Measurements from ENCODE around the gene CCNB1.
"Not testable (repeated sequence)": the region's sequence is repeated elsewhere in the genome, so short reads cannot be mapped to it uniquely, and the experiment has no call there.

The CCNB1 gene

DNA sequence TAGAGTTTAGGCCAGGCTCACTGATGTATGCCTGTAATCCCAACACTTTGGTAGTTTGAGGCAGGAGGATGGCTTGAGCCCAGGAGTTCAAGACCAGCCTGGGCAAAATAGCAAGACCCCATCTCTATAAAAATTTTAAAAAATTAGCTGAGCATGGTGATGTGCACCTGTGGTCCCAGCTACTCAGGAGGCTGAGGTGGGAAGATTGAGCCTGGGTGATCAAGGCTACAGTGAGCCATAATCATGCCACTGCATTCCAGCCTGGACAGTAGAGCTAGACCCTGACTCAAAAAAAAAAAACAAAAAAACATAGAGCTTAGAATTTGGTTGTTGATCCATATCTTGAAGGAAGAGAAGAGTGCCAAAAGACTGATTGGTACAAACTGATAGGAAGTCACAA is 53.0 kb downstream of the CCNB1 start:
- no peak overlapping the region for H3K4me3 ChIP-seq (ENCODE audit: control insufficient read depth, low read depth, low read length)
- no peak for TF ChIP-seq CTCF (IDR thresholded peaks at IDR 0.05; ENCODE audit: control insufficient read depth, insufficient read depth, low read depth, low read length, missing control alignments)
- no peak for DNase-seq (ENCODE audit: low read depth)

DNA sequence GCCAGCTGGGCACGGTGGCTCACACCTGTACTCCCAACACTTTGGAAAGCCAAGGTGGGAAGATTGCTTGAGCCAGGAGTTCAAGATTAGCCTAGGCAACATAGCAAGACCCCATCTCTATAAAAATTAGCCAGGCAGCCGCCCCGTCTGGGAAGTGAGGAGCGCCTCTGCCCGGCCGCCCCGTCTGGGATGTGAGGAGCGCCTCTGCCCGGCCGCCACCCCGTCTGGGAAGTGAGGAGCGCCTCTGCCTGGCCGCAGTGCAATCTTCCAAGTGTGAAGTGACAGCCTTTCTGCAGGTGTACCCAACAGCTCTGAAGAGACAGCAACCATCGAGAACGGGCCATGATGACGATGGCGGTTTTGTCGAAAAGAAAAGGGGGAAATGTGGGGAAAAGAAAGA is 53.4 kb downstream of the CCNB1 start:
- H3K4me3 ChIP-seq (ENCODE audit: control insufficient read depth, low read depth, low read length); DNase-seq (ENCODE audit: low read depth): not testable (repeated sequence)

GRCh38 chr5:69220833-69221232 is 53.9 kb downstream of the CCNB1 start:
- not testable (repeated sequence) for DNase-seq (ENCODE audit: low read depth); H3K4me3 ChIP-seq (ENCODE audit: control insufficient read depth, low read depth, low read length)

GRCh38 chr5:69224520-69224919 is 57.6 kb downstream of the CCNB1 start:
- no peak for DNase-seq (ENCODE audit: low read depth)
- no peak overlapping the region for H3K4me3 ChIP-seq (ENCODE audit: control insufficient read depth, low read depth, low read length)
- no peak for TF ChIP-seq CTCF (IDR thresholded peaks at IDR 0.05; ENCODE audit: control insufficient read depth, insufficient read depth, low read depth, low read length, missing control alignments)

DNA sequence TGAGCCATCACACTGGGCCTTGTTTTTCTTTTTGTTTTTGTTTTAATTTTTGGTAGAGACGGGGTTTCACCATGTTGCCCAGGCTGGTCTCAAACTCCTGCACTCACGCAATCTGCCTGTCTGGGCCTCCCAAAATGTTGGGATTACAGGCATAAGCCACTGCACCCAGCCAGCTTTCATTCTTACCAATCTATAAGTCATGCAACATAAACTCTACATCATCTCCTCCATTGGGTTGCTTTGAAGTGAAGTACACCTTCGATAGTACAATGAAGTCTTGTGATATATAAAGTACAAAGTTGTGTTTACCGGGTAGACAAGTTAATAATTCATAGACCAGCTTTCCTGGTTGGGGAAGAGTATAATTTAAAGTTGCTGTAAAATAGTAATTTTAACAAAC is 58.9 kb downstream of the CCNB1 start:
- no peak for DNase-seq (ENCODE audit: low read depth)
- TF ChIP-seq CTCF (IDR thresholded peaks at IDR 0.05; ENCODE audit: control insufficient read depth, insufficient read depth, low read depth, low read length, missing control alignments), result no peak
- H3K4me3 ChIP-seq (ENCODE audit: control insufficient read depth, low read depth, low read length), result no peak overlapping the region
